GM12878 (cell line): ENCODE measurements around the gene CYSLTR2.

ENCODE experiments used
- TF ChIP-seq, protein P1 (sequence below): fragments of 450-650 bp; IDR thresholded peaks from 2 replicates; pipeline ENCODE4 v1.6.1; 2017; ENCODE audit warnings: mild to moderate bottlenecking
- TF ChIP-seq, protein P2 (sequence below): fragments of 150-350 bp; IDR thresholded peaks from 2 replicates; pipeline ENCODE4 v1.6.1; 2016; ENCODE audit warnings: low read depth, low read length

DNA sequence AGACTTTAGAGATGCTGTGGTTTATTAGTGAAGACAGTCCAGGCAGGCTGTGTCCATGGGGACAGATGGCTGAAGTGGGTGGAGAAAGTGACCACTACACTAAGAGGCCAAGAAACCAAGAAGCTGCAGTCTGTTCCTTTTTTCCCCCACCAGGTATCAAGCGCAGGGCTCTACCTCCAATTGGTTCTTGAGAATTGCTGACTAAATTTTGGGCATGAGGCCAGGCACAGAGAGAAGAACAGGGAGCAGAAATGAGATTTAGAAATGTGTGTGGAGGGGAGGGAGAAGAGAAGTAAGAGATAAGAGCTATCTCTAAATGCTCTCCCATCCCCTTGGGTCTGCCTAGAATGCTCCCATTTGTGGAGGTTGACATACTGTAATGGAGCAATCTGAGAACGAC is 12.3 kb upstream of the CYSLTR2 start:
- TF ChIP-seq, protein P1, sequence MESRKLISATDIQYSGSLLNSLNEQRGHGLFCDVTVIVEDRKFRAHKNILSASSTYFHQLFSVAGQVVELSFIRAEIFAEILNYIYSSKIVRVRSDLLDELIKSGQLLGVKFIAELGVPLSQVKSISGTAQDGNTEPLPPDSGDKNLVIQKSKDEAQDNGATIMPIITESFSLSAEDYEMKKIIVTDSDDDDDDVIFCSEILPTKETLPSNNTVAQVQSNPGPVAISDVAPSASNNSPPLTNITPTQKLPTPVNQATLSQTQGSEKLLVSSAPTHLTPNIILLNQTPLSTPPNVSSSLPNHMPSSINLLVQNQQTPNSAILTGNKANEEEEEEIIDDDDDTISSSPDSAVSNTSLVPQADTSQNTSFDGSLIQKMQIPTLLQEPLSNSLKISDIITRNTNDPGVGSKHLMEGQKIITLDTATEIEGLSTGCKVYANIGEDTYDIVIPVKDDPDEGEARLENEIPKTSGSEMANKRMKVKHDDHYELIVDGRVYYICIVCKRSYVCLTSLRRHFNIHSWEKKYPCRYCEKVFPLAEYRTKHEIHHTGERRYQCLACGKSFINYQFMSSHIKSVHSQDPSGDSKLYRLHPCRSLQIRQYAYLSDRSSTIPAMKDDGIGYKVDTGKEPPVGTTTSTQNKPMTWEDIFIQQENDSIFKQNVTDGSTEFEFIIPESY, result no peak
- TF ChIP-seq, protein P2, sequence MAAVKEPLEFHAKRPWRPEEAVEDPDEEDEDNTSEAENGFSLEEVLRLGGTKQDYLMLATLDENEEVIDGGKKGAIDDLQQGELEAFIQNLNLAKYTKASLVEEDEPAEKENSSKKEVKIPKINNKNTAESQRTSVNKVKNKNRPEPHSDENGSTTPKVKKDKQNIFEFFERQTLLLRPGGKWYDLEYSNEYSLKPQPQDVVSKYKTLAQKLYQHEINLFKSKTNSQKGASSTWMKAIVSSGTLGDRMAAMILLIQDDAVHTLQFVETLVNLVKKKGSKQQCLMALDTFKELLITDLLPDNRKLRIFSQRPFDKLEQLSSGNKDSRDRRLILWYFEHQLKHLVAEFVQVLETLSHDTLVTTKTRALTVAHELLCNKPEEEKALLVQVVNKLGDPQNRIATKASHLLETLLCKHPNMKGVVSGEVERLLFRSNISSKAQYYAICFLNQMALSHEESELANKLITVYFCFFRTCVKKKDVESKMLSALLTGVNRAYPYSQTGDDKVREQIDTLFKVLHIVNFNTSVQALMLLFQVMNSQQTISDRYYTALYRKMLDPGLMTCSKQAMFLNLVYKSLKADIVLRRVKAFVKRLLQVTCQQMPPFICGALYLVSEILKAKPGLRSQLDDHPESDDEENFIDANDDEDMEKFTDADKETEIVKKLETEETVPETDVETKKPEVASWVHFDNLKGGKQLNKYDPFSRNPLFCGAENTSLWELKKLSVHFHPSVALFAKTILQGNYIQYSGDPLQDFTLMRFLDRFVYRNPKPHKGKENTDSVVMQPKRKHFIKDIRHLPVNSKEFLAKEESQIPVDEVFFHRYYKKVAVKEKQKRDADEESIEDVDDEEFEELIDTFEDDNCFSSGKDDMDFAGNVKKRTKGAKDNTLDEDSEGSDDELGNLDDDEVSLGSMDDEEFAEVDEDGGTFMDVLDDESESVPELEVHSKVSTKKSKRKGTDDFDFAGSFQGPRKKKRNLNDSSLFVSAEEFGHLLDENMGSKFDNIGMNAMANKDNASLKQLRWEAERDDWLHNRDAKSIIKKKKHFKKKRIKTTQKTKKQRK, result no peak
